Measurements from ENCODE around the gene DPY19L1.
"Not testable (repeated sequence)": the region's sequence is repeated elsewhere in the genome, so short reads cannot be mapped to it uniquely, and the experiment has no call there.

Gene DPY19L1

DNA sequence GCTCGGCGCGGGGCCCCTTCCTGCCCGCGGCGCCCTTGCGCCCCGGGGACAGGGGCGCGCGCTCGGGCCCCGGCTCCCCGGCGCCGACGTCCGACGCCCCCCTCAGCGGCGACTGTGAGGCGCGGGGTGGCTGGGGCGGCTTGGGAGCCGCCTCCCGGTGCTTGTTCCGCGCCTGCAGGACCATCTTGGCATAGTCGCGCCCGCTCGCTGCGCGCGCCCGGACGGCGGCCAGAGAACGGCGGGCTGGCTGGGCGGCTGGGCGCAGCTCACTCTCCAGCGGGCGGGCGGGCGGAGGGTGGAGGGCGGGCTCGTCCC lies at the start of gene DPY19L1:
Gene DPY19L1, minus strand, starts transcription at position 275 of the 315 bp plus-strand sequence. Its CDS starts 91 bp downstream, at position 184.
- TF ChIP-seq, protein P1, sequence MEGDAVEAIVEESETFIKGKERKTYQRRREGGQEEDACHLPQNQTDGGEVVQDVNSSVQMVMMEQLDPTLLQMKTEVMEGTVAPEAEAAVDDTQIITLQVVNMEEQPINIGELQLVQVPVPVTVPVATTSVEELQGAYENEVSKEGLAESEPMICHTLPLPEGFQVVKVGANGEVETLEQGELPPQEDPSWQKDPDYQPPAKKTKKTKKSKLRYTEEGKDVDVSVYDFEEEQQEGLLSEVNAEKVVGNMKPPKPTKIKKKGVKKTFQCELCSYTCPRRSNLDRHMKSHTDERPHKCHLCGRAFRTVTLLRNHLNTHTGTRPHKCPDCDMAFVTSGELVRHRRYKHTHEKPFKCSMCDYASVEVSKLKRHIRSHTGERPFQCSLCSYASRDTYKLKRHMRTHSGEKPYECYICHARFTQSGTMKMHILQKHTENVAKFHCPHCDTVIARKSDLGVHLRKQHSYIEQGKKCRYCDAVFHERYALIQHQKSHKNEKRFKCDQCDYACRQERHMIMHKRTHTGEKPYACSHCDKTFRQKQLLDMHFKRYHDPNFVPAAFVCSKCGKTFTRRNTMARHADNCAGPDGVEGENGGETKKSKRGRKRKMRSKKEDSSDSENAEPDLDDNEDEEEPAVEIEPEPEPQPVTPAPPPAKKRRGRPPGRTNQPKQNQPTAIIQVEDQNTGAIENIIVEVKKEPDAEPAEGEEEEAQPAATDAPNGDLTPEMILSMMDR (IDR thresholded peaks at IDR 0.05; ENCODE audit: low read depth, low read length, missing control alignments): no peak
- peak within 1 kb of the TSS; percentile 82 for H3K4me3 ChIP-seq (ENCODE audit: low read depth, low read length)
- DNase-seq (ENCODE audit: low read depth): no peak

DNA sequence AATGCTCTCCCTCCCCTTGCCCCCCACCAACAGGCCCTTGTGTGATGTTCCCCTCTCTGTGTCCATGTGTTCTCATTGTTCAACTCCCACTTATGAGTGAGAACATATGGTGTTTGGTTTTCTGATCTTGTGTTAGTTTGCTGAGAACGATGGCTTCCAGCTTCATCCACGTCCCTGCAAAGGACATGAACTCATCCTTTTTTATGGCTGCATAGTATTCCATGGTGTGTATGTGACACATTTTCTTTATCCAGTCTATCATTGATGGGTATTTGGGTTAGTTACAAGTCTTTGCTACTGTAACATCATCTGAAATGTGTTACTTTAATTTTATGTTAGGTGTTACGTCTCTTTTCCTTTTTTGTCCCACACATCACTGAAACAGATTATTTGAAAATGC lies 42.2 kb upstream of the DPY19L1 start:
- not testable (repeated sequence) for H3K4me3 ChIP-seq (ENCODE audit: low read depth, low read length); DNase-seq (ENCODE audit: low read depth)

DNA sequence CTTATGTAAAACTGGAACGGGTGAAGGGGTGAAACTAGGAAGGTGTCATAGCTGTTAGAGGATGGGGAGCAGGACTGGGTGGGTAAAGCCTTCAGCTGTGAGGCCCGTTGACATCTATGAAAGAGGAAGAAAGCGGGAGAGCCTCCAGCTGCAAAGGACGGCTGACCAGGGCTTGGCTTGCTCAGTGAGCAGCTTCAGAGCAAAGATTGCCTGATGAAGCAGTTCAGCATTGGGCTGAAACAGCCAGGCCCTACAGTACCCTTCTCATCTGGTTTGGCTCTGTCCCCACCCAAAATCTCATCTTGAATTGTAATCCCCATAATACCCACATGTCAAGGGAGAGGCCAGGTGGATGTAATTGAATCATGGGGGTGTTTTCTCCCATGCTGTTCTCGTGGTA lies 36.7 kb upstream of the DPY19L1 start:
- H3K4me3 ChIP-seq (ENCODE audit: low read depth, low read length); DNase-seq (ENCODE audit: low read depth): not testable (repeated sequence)

DNA sequence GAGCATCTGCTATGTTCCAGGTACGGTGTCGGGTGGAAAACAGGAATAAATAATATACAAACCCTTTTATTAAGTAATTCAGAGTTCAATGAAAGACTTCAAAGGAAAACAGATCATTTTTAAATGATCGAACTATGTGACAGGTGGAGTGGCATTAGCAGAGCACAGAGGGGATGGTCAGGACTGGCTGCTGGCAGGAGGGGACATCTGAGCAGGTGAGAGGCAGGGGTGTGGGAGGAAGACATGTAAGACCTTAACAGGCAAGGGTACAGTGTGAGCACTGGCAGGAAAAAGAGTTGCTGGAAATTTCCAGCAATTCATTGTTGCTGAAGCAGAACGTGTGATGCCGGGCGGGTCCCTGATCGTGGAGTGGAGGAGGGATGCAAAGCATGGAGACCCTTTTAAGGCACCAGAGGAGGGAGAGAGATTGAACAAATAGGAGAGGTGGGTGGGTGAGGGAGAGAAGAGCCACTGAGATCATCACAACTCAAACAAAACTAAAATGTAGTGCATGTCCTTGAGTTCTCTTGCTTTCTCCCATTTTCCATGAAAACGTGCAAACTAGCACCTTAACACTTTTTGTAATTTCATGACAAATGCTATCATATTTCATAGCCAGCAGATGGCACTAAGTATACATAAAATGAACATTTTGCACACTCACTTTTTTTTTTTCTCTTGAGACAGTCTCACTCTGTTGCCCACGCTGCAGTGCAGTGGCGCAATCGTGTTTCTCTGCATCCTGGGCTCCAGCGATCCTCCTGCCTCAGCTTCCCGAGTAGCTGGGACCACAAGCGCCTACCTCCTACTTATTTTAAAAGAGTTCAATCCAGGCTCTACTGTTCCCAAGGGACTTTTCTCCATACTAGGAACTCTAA lies 35.9 kb upstream of the DPY19L1 start:
- DNase-seq (ENCODE audit: low read depth); H3K4me3 ChIP-seq (ENCODE audit: low read depth, low read length): not testable (repeated sequence)

DNA sequence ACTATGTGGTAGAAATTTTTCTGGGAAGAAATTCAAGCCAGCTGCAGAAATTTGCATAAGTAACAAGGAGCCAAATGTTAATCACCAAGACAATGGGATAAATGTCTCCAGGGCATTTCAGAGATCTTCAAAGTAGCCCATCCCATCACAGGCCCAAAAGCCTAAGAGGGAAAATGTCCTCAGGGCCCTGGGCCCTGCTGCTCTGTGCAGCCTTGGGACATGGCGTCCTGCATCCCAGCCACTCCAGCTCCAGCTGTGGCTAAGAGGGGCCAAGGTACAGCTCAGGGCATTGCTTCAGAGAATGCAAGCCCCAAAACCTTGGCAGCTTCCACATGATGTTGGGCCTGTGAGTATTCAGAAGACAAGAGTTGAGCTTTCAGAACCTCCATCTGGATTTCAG lies 31.8 kb upstream of the DPY19L1 start:
- not testable (repeated sequence) for DNase-seq (ENCODE audit: low read depth); H3K4me3 ChIP-seq (ENCODE audit: low read depth, low read length)

DNA sequence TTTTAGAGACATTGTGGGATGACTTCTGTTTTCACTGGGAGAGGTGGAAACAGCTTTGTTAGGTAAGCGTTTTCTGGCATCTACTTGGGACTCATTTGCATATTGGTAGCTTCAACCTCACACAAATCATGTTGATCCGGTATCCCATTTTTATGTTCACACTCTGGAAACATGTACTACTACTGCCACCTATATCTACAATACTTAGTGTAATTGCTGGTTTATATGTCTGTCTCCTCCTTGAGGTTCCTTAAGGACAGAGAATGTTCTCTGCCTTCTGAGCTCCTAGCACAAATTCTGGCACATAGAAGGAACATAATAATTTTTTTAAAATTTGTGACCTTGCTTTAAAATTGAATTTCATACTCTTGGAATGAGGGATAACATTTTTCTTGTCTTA lies 28.1 kb upstream of the DPY19L1 start:
- H3K4me3 ChIP-seq (ENCODE audit: low read depth, low read length); DNase-seq (ENCODE audit: low read depth): not testable (repeated sequence)

DNA sequence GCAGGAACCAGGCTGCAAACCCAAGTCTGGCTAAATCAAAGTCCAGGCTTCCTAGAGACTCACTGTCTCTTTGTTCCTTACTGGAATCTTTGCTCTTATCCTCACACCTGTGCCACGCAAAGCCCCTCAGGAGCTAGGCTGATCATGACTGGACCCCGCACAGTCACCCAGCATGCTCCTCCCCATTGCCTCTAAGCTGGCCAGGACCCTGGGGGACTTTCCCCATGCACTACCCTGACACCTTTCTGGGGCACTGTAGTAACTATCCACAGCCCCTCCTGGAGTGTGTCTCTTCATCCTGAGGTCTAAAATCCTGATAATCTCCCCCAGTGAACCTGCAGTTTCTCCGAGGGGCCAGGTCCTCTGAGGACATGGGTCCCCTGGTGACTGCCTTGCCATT lies 21.3 kb upstream of the DPY19L1 start:
- not testable (repeated sequence) for DNase-seq (ENCODE audit: low read depth); H3K4me3 ChIP-seq (ENCODE audit: low read depth, low read length)

DNA sequence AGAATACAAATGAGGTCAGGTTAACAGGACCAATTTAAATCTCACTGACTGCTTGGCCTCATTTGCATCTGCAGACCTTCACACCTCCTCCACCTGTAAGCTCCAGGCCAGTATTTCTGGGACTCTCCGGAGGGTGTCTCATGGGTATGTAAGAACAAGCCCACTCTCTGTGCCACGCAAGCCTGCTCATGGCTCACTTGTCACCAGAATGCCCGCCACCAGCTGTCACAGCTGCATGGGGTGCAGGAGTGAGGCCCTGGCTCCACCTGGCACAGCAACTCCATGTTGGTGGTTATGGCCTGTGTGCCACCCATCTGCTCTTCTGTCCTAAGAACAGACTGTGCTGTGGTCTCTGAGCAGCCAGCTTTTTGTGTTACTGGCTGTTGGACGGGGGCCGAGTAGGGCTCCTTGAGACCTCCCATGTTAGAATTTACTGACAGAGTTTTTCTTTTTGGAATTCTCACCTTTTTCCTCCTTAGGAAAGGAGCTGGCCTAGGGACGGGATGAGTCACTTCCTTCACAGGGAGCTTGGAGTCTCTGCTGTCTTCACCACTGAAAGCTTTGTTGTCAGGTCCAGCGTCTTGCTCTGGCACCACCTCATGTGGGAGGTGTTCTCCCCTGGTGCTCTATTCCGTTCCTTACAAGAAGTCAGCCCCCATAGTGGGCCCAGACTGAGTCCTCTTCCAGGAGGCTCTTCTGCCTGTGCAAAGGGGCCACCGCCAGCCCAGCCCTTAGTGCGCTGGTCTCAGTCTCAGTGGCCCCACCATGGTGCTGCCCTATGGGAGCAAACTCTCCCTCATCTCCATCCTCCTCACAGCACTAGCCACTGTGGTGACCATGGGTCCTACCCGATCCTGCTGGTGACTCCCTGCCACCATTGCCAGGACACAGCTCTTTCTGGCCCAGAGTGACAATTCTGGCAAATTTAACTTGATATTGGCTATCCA lies 20.5 kb upstream of the DPY19L1 start:
- not testable (repeated sequence) for H3K4me3 ChIP-seq (ENCODE audit: low read depth, low read length); DNase-seq (ENCODE audit: low read depth)

DNA sequence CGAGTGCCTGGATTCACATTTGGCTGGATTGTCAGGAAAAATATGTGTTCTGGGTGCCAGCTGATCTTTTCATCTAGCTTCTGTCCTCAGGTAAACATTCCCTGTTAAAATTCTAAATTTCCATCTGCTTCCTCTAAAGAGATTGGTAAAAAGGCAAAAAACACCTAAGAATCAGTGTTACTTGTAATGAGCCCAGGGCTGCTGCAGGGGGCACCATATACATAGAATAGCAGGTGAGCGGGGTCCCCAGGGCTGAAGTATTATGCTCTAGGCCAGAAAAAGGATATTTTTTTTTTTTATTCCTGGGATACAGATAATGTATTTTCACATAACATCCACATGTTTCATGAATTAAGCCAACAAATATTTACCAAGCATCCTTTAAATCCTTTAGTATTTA lies 18.4 kb upstream of the DPY19L1 start:
- DNase-seq (ENCODE audit: low read depth): not testable (repeated sequence)
- TF ChIP-seq, protein P1 (IDR thresholded peaks at IDR 0.05; ENCODE audit: low read depth, low read length, missing control alignments): peak; percentile 24

DNA sequence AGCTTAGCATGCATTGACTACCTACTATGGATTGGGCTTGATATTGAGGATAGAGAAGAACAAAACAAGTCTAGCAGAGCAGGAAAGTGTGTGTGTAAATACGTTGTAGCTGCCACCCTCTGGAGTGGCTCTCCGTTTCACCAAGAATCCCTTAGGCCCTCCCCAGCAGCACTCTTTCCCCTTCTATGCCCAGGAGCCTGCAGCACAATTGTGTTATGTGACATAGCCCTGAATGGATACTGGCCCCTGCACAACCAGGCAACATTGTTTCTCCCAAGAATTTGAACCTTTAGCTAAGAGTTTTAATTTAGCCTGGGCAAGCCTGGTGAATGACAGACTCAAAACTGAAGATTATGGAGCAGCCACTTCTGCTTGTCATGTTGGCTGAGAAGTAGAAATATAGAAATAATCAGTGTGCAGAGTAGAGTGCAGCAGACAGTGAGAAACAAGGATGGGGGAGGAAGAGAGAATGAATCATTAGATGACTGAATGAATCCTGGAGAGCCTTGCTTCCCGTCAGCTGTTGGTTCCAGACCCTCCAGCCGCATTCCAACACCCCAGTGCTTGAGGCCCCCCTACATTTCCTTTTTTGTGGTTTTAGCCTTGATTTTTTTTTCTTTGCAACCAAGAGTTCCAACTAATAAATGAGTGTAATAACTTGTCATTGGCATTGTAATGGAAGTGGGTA lies 16.3 kb upstream of the DPY19L1 start:
- not testable (repeated sequence) for DNase-seq (ENCODE audit: low read depth); H3K4me3 ChIP-seq (ENCODE audit: low read depth, low read length)

More for the DNA sequence above, 18.4 kb upstream of the DPY19L1 start:
- H3K4me3 ChIP-seq (ENCODE audit: low read depth, low read length): not testable (repeated sequence)

DNA sequence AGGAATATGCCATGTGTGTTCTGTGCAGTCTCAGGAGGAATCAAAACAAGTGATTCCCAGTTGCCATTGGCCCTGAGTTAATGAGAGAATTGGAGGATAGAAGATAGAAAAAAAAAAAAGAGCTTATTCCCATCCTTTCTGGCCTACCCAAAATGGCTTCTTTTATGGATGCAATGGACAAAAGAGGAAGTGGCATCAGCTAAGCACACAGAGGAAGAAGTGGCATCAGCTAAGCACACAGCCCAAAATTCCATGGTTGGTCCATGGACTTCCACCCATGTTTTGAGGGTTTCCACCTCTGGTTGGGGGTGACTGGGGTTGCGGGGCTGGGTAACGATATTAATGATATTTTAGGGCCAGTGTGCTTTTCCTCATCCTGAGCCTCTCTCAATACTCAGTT lies 11.1 kb upstream of the DPY19L1 start:
- not testable (repeated sequence) for DNase-seq (ENCODE audit: low read depth); H3K4me3 ChIP-seq (ENCODE audit: low read depth, low read length)

DNA sequence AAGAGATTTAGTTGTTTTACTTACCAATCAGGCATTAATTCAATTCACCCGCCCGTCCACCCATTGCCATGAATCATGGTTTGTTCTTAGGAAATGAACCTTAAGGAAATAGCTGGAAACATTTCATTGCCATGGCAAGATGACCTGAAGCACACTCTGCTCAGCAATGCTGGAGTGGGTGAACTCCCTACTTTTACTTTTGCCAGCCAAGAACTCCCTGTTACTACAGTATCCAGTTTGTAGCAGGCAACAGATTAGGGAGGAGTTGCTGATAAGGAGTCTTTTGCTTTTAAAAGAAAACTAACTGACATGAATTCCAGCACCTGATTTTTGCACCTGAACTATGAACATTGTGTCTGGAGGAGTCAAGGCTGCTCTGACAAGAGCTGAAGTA lies 10.6 kb upstream of the DPY19L1 start:
- not testable (repeated sequence) for H3K4me3 ChIP-seq (ENCODE audit: low read depth, low read length); DNase-seq (ENCODE audit: low read depth)

DNA sequence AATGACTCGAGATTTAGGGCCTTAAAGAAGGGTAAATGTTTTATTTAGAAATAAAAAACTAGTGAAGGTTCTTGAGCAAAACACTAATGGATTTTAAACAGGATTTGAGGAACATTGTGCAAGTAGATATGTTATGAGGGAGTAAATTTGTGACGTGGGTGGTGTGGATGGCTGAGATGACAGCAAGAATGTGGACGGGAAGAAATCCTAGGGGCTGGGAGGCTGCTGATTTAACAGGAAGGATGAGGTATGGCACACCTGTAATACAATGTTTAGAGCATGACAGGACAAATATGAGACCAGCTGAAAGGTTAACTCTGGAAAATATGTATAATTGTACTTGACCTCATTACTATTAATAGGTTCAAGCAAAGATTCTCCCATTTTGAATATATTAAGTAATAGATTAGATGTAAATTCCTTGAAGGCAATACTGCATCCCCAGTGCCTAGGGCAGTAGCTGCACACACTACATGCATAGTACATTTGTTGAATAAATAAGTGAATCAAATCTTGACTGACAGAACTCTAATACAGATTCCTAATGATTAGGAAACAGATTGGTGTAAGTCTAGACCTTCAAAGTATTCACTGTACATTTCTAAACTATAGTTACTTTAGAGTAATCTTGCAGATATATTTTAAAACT lies 10.1 kb upstream of the DPY19L1 start:
- DNase-seq (ENCODE audit: low read depth); H3K4me3 ChIP-seq (ENCODE audit: low read depth, low read length): not testable (repeated sequence)

DNA sequence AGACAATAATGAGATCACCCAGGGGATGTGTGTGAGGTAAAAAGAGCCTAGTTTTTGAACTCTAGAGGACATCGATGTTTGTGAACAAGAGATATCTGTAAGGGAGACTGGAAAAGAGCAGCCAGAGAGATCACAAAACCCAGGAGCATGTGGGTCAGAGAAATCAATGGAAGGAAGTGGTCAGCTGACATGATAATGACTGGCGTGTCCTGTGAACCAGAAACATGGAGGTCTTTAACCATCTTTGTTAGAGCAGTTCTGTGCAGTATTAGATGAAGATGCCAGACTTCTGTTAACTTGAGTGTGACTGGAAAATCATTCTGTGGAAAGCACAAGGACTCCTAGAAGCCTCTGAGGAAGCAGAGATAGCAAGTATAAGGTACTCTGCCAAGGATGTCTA lies 6.0 kb upstream of the DPY19L1 start:
- not testable (repeated sequence) for DNase-seq (ENCODE audit: low read depth); H3K4me3 ChIP-seq (ENCODE audit: low read depth, low read length)

Data from GM12864 (cell line).